C4-2B (cell line): ENCODE data around the gene AFAP1.

ENCODE experiments used
- ZFX ChIP-seq: fragments of 450-650 bp; IDR thresholded peaks from 2 replicates; pipeline ENCODE4 v1.6.1; 2017
- TF ChIP-seq, protein P1 (sequence below): fragments of 450-650 bp; conservative IDR thresholded peaks from 2 replicates; pipeline ENCODE4 v1.5.1; 2017; ENCODE audit warnings: mild to moderate bottlenecking

DNA sequence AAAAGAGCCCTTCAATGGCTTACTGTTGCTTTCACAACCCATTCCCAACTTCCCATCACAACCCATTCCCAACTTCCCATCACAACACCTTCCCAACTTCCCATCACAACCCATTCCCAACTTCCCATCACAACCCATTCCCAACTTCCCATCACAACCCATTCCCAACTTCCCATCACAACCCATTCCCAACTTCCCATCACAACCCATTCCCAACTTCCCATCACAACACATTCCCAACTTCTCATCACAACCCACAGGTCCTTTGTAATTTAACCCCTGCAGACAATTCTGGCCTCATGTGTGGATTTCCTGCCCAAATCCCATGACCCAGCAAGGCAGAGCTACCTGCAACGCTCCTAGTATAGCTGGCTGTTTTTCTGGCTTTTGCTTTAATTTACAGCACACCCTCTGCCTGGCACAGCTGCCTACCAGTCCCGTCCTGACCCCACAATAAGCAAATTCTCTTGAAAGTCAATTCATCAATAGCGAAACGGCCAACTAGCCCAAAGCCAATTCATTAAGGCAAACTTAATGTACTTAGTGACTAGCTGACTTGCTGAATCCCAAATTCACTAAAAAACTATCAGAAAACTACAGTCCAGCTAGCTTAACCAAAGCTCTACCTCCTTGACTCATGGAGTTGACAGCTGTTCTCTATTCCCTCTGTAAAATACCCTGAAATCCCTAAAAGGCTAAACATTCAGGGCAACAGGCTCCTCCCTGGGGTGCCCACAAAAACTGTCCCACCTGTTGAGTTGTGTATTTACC, 75.6 kb downstream of the AFAP1 start:
- TF ChIP-seq, protein P1, sequence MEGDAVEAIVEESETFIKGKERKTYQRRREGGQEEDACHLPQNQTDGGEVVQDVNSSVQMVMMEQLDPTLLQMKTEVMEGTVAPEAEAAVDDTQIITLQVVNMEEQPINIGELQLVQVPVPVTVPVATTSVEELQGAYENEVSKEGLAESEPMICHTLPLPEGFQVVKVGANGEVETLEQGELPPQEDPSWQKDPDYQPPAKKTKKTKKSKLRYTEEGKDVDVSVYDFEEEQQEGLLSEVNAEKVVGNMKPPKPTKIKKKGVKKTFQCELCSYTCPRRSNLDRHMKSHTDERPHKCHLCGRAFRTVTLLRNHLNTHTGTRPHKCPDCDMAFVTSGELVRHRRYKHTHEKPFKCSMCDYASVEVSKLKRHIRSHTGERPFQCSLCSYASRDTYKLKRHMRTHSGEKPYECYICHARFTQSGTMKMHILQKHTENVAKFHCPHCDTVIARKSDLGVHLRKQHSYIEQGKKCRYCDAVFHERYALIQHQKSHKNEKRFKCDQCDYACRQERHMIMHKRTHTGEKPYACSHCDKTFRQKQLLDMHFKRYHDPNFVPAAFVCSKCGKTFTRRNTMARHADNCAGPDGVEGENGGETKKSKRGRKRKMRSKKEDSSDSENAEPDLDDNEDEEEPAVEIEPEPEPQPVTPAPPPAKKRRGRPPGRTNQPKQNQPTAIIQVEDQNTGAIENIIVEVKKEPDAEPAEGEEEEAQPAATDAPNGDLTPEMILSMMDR, result no peak
- TF ChIP-seq ZFX, result no peak
